Gastroesophageal sphincter (tissue), 3 donors: Measurements from ENCODE around the gene ADAMTS14.

Experiments used
- CTCF ChIP-seq, 4 experiments: fragments of 200-600 bp in 2 of 4; fragments of 450-650 bp in 2 of 4; sonication (generic) in 1 of 4; IDR thresholded peaks; one replicate each; pipeline ENCODE4 v1.5.1; 2017 to 2019; ENCODE audit warnings: antibody characterized with exemption in 4 of 4, mild to moderate bottlenecking in 2 of 4, moderate library complexity in 2 of 4
- EP300 ChIP-seq: sonication (generic); formaldehyde crosslinking; IDR thresholded peaks from one replicate; pipeline ENCODE4 v1.6.1; 2017; ENCODE audit warnings: antibody characterized with exemption, mild to moderate bottlenecking
- POLR2A ChIP-seq, 2 donors: fragments of 450-650 bp; IDR thresholded peaks; one replicate each; pipeline ENCODE4 v1.6.1; 2017; ENCODE audit warnings: antibody characterized with exemption in 2 of 2, mild to moderate bottlenecking in 2 of 2, moderate library complexity in 1 of 2

- no peak for TF ChIP-seq CTCF (IDR thresholded peaks at IDR 0.05)
- no peak for TF ChIP-seq POLR2A (IDR thresholded peaks at IDR 0.05)
- TF ChIP-seq EP300: no peak
Measured at GRCh38 chr10:70760271-70760787, 88.0 kb downstream of the ADAMTS14 start.
